ENCODE measurements around the gene CCDC85C.

CCDC85C gene

GRCh38 chr14:99604766-99605298 lies 825 bp upstream of the CCDC85C start:
- H3K4me3 ChIP-seq (ENCODE audit: low read depth, low read length), result peak overlapping the region; percentile 67
- TF ChIP-seq CTCF (IDR thresholded peaks at IDR 0.05; ENCODE audit: low read depth, low read length), result no peak

- no peak for TF ChIP-seq CTCF (IDR thresholded peaks at IDR 0.05; ENCODE audit: low read depth, low read length)
- peak overlapping the region; percentile 67 for H3K4me3 ChIP-seq (ENCODE audit: low read depth, low read length)
Measured at GRCh38 chr14:99604278-99604765, 315 bp upstream of the CCDC85C start.

- H3K4me3 ChIP-seq (ENCODE audit: low read depth, low read length), result peak overlapping the region; percentile 69
- TF ChIP-seq CTCF (IDR thresholded peaks at IDR 0.05; ENCODE audit: low read depth, low read length), result no peak
Measured at GRCh38 chr14:99602788-99603415, 1.1 kb downstream of the CCDC85C start.

DNA sequence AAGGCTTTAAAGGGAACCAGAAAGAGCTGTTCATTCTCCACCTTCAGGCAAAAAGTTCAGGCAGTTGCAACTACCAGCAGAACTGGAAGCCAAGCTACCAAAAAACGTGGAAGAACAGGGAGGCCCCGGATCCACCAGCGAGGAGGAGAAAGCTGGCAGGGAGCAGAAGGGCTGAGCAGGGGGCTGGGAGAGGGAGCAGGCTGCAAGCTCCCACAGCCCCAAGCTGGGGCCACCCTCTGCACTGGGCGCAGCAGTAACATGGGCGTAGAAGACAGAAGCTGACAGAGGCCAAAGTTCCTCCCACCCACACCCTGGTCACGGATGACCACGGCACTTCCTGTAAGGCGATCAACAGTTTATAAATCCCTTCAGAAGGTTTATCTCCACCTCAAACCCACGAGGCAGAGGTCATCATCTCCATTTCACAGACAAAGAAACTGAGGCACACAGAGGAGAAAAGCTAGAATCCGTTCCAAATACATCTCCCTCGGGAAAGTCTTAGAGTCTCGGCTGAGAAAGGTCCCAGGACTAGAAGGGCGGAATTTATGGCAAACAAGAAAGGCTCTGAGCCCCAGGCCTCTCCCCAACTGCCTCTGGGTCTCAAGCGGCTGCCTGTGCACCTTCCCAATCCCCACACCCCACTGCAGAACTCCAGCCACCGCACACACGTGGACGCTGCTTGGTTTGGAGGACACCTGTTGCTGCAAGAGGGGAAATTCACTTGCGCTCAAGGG lies 1.8 kb downstream of the CCDC85C start:
- peak overlapping the region; percentile 69 for H3K4me3 ChIP-seq (ENCODE audit: low read depth, low read length)

GRCh38 chr14:99601361-99601831 lies 2.6 kb downstream of the CCDC85C start:
- H3K4me3 ChIP-seq (ENCODE audit: low read depth, low read length), result peak overlapping the region; percentile 69
- no peak for TF ChIP-seq CTCF (IDR thresholded peaks at IDR 0.05; ENCODE audit: low read depth, low read length)

More for the DNA sequence above, 1.8 kb downstream of the CCDC85C start:
- TF ChIP-seq CTCF (IDR thresholded peaks at IDR 0.05; ENCODE audit: low read depth, low read length), result no peak

GRCh38 chr14:99600232-99600888 lies 3.6 kb downstream of the CCDC85C start:
- no peak overlapping the region; the same call in 1 of the 2 replicates for H3K4me3 ChIP-seq (ENCODE audit: low read depth, low read length)
- TF ChIP-seq CTCF (IDR thresholded peaks at IDR 0.05; ENCODE audit: low read depth, low read length), result no peak
